ENCODE data around the gene P4HB.

The P4HB gene

DNA sequence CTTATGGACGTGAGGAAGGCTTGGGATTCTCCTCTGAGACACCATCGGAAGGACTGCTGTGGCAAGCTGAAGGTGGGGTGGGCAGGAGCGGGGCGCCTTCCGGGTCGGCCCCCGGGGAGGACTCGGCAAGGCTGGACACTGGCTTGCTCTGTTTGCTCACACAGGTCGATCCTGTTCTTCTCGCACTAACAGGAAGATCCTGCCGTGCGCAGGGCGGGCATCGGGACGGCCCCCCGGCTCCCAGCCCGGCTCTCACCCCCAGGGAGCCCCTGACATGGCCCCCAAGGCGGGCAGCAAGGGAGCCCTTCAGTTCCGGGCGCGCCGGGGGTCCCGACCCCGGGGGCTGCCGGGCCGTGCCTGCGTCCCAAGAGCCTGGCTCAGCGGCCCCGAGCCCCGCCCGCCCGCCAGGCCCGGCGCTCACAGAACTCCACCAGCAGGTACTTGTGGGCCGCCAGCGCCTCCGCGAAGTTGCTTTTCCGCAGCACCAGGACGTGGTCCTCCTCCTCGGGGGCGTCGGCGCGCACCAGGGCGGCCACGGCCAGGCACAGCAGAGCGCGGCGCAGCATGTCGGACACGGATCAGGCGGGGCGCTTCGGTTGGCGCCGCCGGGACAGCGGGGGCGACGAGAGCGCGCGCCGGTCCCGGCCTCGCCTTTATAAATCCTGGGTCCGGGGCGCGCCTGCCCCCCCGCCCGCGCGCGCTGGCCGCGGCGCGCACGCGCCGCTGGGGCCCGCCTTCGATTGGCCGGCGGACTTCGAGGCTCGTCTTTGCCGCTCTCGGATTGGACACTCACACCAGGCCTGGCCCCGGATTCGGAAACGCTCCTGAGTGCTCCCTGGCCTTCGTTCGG is at the start of gene P4HB:
Gene P4HB, minus strand, starts transcription at position 630 of the 850 bp plus-strand sequence. Its CDS starts 64 bp downstream, at position 566.
- peak within 1 kb of the TSS; percentile 78 to 99 (median 97) for H3K4me3 ChIP-seq
- peak within 1 kb of the TSS; percentile 90 to 99 (median 96) for H3K27ac ChIP-seq

DNA sequence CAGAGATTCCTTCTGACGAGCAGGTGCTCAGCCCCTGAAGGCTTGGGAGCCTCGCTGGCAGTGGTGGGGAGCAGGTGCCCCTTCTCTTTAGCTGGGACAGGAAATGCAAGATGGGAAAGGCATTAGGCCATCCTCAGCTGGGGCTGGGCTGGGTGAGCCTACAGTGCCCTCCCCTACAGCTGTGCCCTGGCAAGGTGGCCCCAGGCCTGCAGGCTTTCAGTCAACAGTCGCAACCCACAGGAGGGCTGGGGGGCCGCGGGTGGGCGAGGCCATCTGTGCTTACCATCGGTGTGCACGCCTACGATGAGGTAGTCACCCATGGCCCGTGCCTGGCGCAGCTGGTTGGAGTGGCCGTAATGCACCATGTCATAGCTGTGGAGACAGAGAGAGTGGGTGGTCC is 48.9 kb upstream of the P4HB start:
- no peak overlapping the region for H3K4me3 ChIP-seq

DNA sequence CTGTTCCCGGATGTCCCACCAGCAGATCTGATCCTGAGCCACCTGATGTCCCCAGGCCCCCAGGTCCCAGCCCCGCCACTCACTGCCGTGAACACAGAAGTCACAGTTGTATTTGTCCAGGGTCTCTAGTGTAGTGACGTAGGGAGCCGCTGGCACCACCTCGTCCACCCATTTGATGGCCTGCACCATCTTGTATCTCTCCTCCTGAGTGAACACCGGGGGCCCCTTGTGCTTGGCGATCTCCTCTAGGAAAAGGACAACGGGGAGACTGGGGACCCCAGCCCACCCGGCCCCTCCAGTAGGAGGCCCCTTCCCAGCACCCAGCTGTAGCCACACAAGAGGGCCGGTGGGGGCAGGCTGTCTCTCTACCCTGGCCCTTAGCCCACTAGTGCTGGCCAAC is 48.5 kb upstream of the P4HB start:
- no peak overlapping the region for H3K4me3 ChIP-seq
- H3K27ac ChIP-seq, result no peak overlapping the region

More for the DNA sequence above, 48.9 kb upstream of the P4HB start:
- no peak overlapping the region for H3K27ac ChIP-seq

DNA sequence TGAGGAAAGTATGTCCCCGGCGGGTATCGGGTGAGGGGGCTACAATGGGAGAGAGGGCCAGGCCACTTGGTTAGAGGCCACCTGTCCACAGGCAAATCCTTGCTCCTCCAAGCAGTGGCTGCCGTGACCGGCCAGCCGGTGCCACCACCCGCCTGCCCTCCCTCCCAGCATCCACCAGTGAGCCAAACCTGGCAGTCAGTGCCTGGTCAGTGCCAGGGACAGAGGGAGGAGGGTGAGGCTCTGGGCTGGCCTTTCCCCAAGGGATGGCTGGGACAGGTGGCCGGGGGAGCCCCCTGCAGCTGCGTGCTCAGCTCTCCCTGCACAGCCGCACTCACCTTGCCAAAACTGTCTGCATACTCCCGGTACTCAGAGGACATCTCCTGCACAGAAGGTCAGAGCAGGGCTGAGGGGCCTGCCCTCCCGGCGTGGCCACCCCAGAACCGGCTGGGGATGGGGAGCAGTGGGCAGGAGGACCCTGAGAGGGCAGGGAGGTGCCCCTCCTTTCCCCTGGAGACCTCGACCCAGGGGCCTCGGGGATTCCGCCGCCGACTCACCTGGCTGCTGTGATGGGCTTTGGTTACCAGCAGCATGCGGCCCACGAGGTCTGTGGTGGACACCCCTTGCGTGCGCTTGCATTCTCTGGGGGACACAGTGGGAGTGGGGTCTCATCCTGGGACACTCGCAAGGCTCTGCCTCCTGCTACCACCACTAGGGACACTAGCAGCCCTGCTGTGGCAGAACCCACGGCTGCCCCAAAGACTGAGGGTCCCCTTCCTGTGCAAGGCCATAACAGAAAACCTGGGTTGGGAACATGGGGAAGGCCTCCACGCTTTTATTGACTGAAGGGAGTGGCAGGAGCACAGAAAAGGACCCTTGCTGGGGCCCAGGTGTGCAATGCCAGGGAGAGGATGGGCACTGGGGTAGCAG is 47.1 kb upstream of the P4HB start:
- no peak overlapping the region for H3K4me3 ChIP-seq
- no peak overlapping the region for H3K27ac ChIP-seq

DNA sequence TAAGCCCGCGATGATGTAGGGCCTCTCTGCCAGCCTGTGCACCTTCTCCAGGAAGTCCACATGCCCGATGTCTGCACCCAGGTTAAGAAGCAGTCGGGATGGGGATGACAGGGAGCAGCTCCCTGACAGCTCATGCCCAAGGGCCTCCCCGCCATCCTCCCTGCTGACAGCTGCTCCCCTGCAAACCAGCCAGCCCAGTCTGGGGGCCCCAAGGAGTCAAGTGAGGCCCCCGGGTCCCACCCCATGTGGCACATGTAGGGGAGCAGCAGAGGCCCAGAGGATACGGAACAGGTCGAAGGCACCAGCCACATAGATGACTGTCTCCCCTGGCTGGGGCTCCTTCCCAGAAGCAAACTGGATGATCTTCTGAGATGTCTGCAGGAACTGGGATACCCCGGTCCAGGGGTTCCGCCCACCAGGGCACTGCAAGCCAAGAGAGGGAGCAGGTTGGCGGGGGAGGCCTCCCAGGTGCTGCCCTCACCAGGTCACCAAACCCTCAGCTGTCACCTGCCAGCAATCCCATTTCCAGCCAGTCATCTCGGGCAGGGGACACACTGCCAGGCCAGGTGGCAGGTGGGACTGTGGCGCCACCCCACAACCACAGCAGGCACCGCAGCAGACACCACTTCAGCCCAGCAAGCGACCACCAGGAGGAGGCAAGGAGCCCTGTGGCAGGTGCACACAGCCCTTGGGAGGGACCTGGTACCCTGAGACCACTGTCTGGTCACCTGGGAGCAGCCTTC is 46.3 kb upstream of the P4HB start:
- no peak overlapping the region for H3K4me3 ChIP-seq
- no peak overlapping the region for H3K27ac ChIP-seq

DNA sequence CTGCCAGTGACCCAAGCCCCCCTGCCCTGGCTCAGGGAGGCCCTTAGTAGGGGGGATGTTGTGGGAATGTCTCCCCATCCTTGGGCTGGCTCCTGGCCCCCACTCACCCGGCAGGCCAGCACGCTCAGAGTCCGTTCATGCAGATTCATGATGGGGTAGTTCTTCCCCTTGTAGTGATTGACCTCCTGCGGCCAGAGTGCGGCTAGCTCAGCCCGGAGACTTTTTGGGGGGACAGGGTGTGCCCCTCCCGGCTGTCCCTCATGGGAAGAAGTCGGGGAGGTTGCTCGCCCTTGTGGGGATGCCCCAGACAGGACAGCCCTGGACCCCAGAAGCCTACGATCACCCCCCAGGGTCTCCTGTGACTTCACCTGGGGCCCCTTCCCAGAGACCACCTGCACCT is 45.7 kb upstream of the P4HB start:
- H3K27ac ChIP-seq, result no peak overlapping the region
- no peak overlapping the region for H3K4me3 ChIP-seq

DNA sequence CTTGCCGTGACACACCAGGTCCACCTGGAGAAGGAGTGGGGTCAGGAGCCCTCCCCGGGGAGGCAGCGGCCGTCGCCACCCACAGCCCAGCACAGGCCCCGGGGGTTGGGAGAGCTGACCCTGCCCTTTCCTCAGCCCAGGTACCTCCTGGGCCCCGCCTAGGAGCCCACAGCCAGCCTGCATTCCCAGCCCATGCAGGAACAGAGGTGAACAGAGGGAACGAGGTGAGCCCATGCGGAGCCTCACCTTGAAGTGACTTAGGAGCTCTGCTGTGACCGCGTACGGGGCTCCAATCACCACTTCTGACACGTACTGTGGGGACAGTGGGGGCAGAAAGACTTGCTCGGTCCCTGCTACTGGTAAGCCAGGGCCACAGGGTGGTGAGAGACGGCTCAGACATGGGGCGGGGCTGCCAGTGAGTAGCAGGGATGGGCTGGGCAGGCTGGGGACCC is 45.1 kb upstream of the P4HB start:
- Histone ChIP-seq H3K27ac (no peak overlapping the region), H3K4me3 (no peak overlapping the region)

DNA sequence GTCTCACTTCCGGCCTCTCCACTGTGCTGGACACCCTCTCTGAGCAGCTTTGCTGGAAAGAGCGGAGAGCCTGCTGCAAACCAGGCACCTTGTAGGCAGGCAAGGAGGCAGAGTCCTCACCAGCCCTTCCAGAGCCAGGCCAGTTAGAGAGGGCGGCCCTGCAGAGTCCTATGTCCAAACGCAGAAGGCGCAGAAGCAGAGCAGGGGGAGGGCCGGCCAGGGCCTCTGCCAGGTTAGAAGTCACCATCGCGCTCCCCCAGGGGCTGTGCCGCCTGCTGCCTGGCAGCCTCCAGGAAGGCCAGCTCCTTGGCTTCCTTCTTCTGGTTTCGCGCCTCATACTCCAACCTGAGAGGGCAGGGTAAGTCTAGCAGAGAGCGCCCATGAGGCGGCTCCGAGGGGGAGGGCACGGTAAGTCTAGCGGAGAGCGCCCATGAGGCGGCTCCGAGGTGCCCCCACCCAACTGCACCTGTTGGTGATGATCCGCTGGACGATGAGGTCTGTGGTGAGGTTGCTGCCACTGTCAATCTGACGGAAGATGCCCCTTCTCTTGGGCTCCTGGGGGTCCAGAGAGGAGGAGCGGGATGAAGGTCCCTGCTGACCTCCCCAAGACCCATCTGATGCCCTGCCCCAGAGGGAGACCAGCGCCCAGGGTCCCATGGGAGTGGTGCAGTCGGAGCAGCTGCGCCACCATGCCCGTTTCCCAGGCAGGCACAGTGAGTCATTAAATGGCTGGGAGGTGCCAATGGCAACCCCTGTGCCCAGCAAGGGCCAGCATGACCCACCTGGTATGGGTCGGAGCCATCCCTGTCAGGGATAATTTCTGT is 44.5 kb upstream of the P4HB start:
- H3K4me3 ChIP-seq, result no peak overlapping the region
- no peak overlapping the region for H3K27ac ChIP-seq

DNA sequence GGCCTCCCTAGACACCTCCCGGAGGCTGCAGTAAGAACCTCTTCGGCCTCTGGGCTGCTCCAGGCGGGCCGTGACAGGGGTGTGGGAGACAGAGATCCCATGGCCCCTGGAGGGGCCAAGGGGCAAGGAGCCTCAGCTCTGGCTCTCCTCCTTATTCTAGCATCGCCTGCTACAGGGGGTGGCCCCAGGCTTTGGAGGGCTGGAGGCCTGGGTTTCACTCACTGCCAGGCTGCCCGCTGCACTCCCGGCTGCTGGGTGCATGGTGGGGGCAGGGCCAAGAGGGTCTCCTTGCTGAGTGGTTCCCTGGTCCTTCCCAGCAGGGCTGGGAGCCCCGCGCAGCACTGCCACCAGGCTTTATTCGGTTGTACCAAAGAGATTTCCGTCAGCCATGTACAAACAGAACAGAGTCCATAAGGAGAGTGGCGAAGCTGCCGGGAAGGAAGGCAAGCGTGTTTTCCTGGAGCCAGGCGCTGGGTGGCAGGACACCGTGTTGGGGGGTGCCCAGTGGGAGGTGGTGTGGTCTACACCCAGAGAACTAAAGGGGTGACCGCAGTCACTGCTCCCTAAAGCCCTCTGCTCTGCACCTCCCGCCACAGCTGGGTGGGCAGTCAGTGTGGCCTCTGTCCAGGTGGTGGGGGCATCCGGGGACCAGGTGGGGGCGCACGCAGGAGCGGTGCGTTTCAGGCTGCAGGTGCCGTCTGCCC is 43.7 kb upstream of the P4HB start:
- H3K27ac ChIP-seq, result no peak overlapping the region
- no peak overlapping the region for H3K4me3 ChIP-seq

DNA sequence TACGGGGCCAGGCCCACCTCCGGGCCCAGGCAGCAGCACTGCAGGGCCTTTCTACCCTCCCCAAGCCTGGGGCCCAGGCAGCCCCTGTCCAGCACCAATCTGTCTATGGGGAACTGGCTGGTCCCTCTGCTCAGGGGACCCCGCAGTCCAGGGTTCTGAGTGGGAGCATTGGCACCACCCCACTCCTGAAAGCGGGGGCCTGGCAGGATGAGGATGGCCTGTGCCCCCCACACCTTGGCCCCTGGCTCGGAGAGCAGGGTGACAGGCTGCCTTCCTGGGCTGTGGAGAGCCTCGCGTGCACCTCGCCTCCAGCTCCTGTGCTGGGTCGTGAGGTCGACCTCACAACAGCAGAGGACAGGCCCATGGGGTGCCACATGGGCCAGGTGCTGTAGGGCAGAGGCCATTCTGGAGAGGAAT is 43.1 kb upstream of the P4HB start:
- Histone ChIP-seq H3K27ac (no peak overlapping the region), H3K4me3 (no peak overlapping the region)

DNA sequence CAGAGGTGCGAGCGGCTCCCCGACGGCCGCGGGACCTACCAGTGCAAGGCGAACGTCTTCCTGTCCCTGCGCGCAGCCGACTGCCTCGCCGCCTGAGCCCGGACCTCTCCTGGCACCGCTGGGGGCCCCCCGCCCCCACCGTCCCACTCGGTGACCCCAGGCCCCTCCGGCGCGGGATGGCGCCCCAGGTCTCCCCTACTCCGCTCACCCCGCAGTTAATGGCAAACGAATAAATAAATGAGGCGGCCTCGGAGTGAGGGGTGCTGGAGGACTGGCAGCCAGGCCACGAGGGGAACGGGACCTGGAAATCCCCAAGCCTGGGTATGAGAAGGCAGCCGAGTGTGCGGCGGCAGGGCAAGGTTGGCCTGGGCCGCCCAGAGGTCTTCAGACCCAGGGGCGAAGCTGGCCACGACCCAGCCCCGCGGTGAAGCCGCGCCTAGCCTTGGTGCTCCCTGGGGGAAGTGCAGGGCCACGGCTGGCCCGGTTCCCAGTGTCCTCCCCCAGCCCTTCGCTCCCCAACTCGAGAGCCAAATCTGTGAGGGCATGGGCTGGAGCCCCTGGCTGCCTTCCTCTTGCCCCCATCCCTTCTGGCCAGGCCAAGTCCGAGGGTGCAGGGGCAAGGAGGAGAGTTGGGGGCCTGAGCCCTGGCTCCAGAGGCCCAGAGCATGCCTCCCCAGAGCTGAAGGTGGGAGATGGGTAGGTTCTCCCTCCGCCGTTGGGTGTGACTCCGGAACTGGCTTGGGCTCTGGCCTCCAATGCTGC is 42.5 kb upstream of the P4HB start:
- Histone ChIP-seq H3K27ac (peak overlapping the region in 3 of 21 experiments; percentile 14 to 21 (median 17)), H3K4me3 (peak overlapping the region in 5 of 7 experiments; percentile 11 to 44 (median 30))

DNA sequence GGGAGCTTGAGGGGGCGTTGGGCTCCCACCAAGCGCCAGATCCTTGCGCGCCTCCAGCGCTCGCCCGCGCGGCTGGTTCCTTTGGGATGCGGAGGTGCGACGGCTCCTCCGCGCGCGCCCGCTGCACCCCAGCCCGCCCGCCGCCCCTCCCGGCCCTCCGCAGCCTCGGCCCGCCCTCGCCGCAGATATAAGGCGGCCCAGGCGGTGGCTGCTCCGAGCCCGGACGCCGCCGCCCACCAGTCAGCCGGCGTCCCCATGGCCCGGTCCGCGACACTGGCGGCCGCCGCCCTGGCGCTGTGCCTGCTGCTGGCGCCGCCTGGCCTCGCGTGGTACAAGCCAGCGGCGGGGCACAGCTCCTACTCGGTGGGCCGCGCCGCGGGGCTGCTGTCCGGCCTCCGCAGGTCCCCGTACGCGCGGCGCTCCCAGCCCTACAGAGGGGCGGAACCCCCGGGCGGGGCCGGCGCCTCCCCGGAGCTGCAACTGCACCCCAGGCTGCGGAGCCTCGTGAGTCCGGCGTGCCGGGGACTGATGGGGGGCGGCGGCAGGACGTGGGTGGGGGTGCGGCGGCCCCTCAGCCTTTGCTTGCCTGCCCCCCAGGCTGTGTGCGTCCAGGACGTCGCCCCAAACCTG is 41.8 kb upstream of the P4HB start, which contains the start of gene NPB:
Gene NPB, plus strand, starts transcription at position 216 of the 630 bp plus-strand sequence. Its CDS starts 40 bp downstream, at position 256.
- peak within 1 kb of the TSS in 6 of 7 experiments; percentile 11 to 44 (median 26) for H3K4me3 ChIP-seq

DNA sequence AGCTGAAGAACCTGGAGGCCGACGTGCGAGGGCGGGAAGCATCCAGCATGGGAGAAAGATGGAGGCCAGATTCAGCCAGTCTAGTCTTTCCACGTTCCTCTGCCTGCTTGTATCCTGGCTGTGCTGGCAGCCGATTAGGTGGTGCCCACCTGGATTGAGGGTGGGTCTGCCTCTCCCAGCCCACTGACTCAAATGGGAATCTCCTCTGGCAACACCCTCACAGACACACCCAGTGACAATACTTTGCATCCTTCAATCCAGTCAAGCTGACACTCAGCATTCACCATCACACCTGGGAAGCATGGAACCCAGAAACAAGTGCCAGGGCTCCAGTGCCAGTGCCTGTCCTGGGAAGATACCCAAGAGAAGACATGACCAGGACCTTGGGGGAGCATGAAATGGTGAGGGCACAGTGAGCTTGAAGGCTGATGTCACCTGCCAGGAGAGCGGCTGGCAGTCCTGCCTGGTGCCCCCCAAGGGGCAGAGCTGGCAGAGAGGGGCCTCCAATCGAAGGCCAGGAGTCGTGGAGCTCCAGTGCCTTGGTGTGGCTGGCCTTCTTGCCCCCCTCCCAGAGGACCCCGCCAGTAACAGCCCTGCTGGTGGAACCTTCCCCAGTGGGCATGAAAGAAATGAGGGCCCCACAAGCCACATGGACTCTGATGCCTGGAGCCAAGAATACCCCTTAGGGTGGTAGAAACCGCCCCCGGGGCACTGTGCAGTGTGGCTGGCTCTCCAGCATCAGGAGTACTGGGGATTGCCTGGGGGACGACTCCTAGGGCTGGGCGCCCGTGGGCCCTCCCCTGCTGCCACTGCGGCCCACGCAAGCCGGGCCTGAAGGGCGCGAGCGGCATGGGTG is 41.1 kb upstream of the P4HB start:
- peak overlapping the region in 5 of 7 experiments; percentile 11 to 44 (median 21) for H3K4me3 ChIP-seq
- no peak overlapping the region for H3K27ac ChIP-seq

More for the DNA sequence above, 41.8 kb upstream of the P4HB start, which contains the start of gene NPB:
- H3K27ac ChIP-seq, result peak within 1 kb of the TSS in 3 of 21 experiments; percentile 14 to 21 (median 17)

DNA sequence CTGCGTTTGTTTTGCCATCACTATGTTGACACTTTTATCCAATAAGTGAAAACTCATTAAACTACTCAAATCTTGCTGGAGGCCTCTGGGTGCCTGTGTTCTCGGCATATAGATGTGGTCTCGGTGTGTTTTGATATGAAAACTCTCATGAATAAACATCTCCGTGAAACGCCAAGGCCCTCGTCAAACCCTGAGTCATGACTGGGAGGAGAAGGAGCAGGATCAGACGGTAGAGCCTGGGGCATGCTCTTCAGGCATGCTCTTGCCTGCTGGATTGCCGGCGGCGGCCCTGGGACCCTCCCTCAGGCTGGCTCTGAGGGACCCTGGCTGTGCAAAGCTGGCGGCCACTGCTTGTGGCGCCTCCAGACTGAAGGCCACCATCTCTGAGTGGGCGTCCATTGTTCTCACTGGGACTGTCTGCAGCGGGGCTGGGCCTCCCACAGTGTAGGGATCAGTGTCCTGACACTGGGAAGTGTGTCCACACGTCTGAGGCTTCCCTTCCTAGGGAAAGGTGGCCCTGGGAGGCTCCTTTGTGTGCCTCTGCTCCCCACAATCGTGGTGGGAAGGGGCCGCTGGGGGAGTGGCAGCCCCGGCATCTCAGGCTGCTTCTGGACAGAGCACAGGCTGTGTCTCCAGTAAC is 40.0 kb upstream of the P4HB start:
- H3K27ac ChIP-seq, result no peak overlapping the region

DNA sequence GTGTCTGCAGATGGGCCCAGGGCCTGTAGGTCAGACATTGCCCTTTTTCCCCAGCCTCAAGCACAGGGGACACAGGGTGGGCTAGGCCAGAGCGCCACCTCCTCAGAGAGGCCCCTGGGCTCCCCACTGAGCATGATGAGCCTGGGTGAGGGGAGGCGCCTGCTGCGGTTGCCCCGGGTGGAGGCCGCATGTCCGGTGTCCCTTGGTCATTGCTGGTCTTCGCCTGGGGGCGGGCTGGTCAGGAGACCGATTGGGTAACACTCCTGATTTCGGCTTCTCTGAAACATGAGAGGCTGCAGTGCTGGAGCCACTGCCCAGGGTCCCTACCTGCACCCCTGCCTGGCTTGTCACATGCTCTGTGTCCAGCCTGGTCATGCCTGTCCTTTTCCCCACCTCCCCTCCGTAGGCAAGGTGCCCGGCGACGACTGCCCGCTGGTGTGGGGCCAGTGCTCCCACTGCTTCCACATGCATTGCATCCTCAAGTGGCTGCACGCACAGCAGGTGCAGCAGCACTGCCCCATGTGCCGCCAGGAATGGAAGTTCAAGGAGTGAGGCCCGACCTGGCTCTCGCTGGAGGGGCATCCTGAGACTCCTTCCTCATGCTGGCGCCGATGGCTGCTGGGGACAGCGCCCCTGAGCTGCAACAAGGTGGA is 39.3 kb upstream of the P4HB start:
- no peak overlapping the region for H3K4me3 ChIP-seq
- H3K27ac ChIP-seq, result no peak overlapping the region

More for the DNA sequence above, 40.0 kb upstream of the P4HB start:
- no peak overlapping the region for H3K4me3 ChIP-seq

All from skin epidermis (tissue), 12 donors.